A549 (cell line): Measurements from ENCODE around the gene SLCO3A1. TPM values are rescaled to one million over a fixed set of nuclear protein-coding genes. Genes with fewer than 3 reads are reported as not detected.

Source experiments
- ATAC-seq, 2 experiments: fragments of 200-7000 bp in 1 of 2; fragments of >200 bp in 1 of 2; cut with Nextera tagmentation in 1 of 2; cut with Tn5 transposase in 1 of 2; 3 replicates each; pipeline versions ENCODE4 v1.8.0 to v1.9.1; 2018 to 2020; ENCODE audit warnings: mild to moderate bottlenecking in 1 of 2, moderate library complexity in 1 of 2
- CTCF ChIA-PET: fragments of 300-600 bp; sonication (Branson Sonifier 250); formaldehyde crosslinking; extraction: SDS; loops from one replicate; lab custom pipeline; 2021; ENCODE audit warnings: antibody characterized with exemption, inconsistent platforms; lab: Yijun Ruan, JAX
- POLR2A ChIA-PET: fragments of 350-600 bp; formaldehyde crosslinking; extraction: SDS; loops from one replicate; lab custom pipeline; 2021; ENCODE audit warnings: antibody characterized with exemption, inconsistent platforms; lab: Yijun Ruan, JAX
- DNase-seq, 2 experiments: peaks; one replicate each; pipeline versions ENCODE4 v3.0.0 to v3.0.0-alpha.2; 2011 to 2016; ENCODE audit warnings: low read depth in 1 of 2, low spot score in 1 of 2
- FAIRE-seq: peaks from 2 replicates; lab custom pipeline; 2011; peaks lifted over from hg19 to GRCh38; lab: Jason Lieb, UNC
- H3K27ac ChIP-seq, 2 experiments: fragments of >200 bp; sonication (Bioruptor Twin); formaldehyde crosslinking; 3 replicates each; pipeline ENCODE4 v1.5.1; 2016 to 2017
- H3K4me1 ChIP-seq: fragments of >200 bp; sonication (Bioruptor Twin); formaldehyde crosslinking; 3 replicates; pipeline ENCODE4 v1.6.1; 2016
- H3K4me2 ChIP-seq: fragments of >200 bp; sonication (Bioruptor Twin); formaldehyde crosslinking; 3 replicates; pipeline ENCODE4 v1.6.1; 2016
- H3K4me3 ChIP-seq: fragments of >200 bp; sonication (Bioruptor Twin); formaldehyde crosslinking; 3 replicates; pipeline ENCODE4 v1.5.1; 2016
- H3K9me3 ChIP-seq: fragments of >200 bp; sonication (Bioruptor Twin); formaldehyde crosslinking; 3 replicates; pipeline ENCODE4 v1.6.1; 2016
- CBX2 ChIP-seq: fragments of 200-600 bp; sonication (generic); IDR thresholded peaks from 2 replicates; pipeline ENCODE4 v1.6.1; 2016; ENCODE audit warnings: low read depth, mild to moderate bottlenecking, borderline replicate concordance
- FOXS1 ChIP-seq: fragments of 250-450 bp; sonication (Bioruptor Pico); IDR thresholded peaks from 2 replicates; pipeline ENCODE4 v1.5.0; 2020; ENCODE audit warnings: mild to moderate bottlenecking, moderate library complexity
- GATA3 ChIP-seq: IDR thresholded peaks from 2 replicates; pipeline ENCODE4 v1.6.1; 2012; ENCODE audit warnings: borderline replicate concordance
- HDAC2 ChIP-seq: fragments of 200-600 bp; sonication (generic); IDR thresholded peaks from 2 replicates; pipeline ENCODE4 v1.6.1; 2016
- HES2 ChIP-seq: fragments of >200 bp; sonication (Bioruptor Twin); formaldehyde crosslinking; IDR thresholded peaks from 2 replicates; pipeline ENCODE4 v1.6.1; 2016
- JUN ChIP-seq, 2 experiments: fragments of >200 bp; sonication (Bioruptor Twin); formaldehyde crosslinking; IDR thresholded peaks; 2 replicates in 1 of 2; 3 replicates in 1 of 2; pipeline ENCODE4 v1.6.1; 2016 to 2017
- KDM5A ChIP-seq: fragments of 200-600 bp; sonication (generic); IDR thresholded peaks from 2 replicates; pipeline ENCODE4 v1.6.1; 2016; ENCODE audit warnings: antibody characterized with exemption, mild to moderate bottlenecking
- MAFK ChIP-seq: fragments of 450-650 bp; IDR thresholded peaks from 2 replicates; pipeline ENCODE4 v1.6.1; 2014; ENCODE audit not compliant: partially characterized antibody
- MAZ ChIP-seq: fragments of 150-350 bp; IDR thresholded peaks from 2 replicates; pipeline ENCODE4 v1.6.1; 2014; ENCODE audit warnings: antibody characterized with exemption, low read depth, low read length, borderline replicate concordance
- RARB ChIP-seq: fragments of 250-450 bp; sonication (Bioruptor Pico); IDR thresholded peaks from 2 replicates; pipeline ENCODE4 v1.8.0; 2021; ENCODE audit warnings: mild to moderate bottlenecking, moderate library complexity
- REST ChIP-seq: fragments of 200-600 bp; sonication (generic); IDR thresholded peaks from 2 replicates; pipeline ENCODE4 v1.6.1; 2016; ENCODE audit warnings: antibody characterized with exemption, mild to moderate bottlenecking, moderate library complexity
- RFX5 ChIP-seq: fragments of 450-650 bp; IDR thresholded peaks from 2 replicates; pipeline ENCODE4 v1.7.1; 2014; ENCODE audit warnings: antibody characterized with exemption, mild to moderate bottlenecking, moderate library complexity
- RNF2 ChIP-seq: fragments of 200-600 bp; sonication (generic); IDR thresholded peaks from 2 replicates; pipeline ENCODE4 v1.6.1; 2016; ENCODE audit warnings: low read depth, mild to moderate bottlenecking, antibody characterized with exemption, moderate library complexity, borderline replicate concordance
- SREBF2 ChIP-seq: fragments of 450-650 bp; IDR thresholded peaks from 2 replicates; pipeline ENCODE4 v1.6.1; 2014; ENCODE audit warnings: mild to moderate bottlenecking, moderate library complexity
- TP53 ChIP-seq: fragments of 250-450 bp; sonication (Bioruptor Pico); IDR thresholded peaks from 2 replicates; pipeline ENCODE4 v1.5.0; 2021; ENCODE audit warnings: mild to moderate bottlenecking, moderate library complexity
- USF2 ChIP-seq: fragments of 450-650 bp; IDR thresholded peaks from 2 replicates; pipeline ENCODE4 v1.6.1; 2014; ENCODE audit warnings: antibody characterized with exemption
- ZC3H11A ChIP-seq: fragments of 450-650 bp; IDR thresholded peaks from 2 replicates; pipeline ENCODE4 v1.6.1; 2014; ENCODE audit warnings: antibody characterized with exemption, mild to moderate bottlenecking
- WGBS: methylation state at CpG from one replicate; pipeline ENCODE4 v1.1.6; 2017; ENCODE audit errors: missing lambda C conversion rate; 5-methylcytosine and 5-hydroxymethylcytosine counted together
- polyA plus RNA-seq, 4 experiments: library from polyadenylated mRNA; depleted of rRNA in 3 of 4; stranded (reverse); fragments of >200 nt; fragmentation: RNase III in 1 of 4; extraction: RNeasy Plus Mini Kit Qiagen cat#74134 plus additional on column Dnase treatment in 1 of 4; gene quantifications; 2 replicates in 3 of 4; 3 replicates in 1 of 4; pipeline ENCODE4 v1.2.3, GENCODE V29; 2011 to 2017
- TF ChIP-seq, protein P1 (sequence below): fragments of 250-450 bp; sonication (Bioruptor Pico); IDR thresholded peaks from 2 replicates; pipeline ENCODE4 v1.5.0; 2021; ENCODE audit warnings: mild to moderate bottlenecking, moderate library complexity, borderline replicate concordance
- TF ChIP-seq, protein P2 (sequence below): fragments of >200 bp; sonication (Bioruptor Twin); formaldehyde crosslinking; IDR thresholded peaks from 3 replicates; pipeline ENCODE4 v1.6.1; 2016
- TF ChIP-seq, protein P3 (sequence below): IDR thresholded peaks from 2 replicates; pipeline ENCODE4 v1.6.1; 2012

The SLCO3A1 gene
- polyA plus RNA-seq, 2 of the 4 experiments (the other 2 are of a cell fraction) = 16.8 to 17.0 TPM

DNA sequence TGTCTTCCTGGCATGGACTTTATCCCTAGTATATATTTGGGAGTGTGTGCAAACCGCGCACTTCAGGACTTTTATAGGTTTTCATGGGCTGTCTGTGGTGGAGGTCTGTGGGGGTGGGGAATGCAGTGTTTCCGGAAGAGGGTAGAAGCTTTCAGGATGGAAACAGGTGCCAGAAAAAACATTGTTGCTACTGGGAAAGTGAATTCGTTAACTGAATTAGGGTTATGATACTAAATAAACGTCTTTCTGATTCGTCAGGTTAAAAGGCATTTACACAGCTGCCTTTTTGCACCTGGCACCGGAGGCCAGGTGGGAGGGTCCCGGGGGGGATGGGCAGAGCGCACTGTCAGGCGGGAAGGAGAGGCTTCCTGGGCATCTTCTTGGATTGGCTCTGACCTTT lies 62.1 kb downstream of the SLCO3A1 start:
- FAIRE-seq (no peak), ATAC-seq (no peak), DNase-seq (no peak)
- Histone ChIP-seq H3K9me3 (no peaks in the 10 kb centered on the region), H3K4me3 (no peak overlapping the region), H3K4me1 (no peaks in the 10 kb centered on the region), H3K27ac (no peak overlapping the region), H3K4me2 (no peak overlapping the region)
- POLR2A ChIA-PET = no interaction called here
- 78% methylated on average over 10 of the region's 10 CpGs for WGBS
- CTCF ChIA-PET = interaction anchor here (0.8 kb wide), 1 partner anchor 23 kb away, joined by 4 read pairs; no protein-coding TSS in a partner anchor
- TF ChIP-seq, protein P1, sequence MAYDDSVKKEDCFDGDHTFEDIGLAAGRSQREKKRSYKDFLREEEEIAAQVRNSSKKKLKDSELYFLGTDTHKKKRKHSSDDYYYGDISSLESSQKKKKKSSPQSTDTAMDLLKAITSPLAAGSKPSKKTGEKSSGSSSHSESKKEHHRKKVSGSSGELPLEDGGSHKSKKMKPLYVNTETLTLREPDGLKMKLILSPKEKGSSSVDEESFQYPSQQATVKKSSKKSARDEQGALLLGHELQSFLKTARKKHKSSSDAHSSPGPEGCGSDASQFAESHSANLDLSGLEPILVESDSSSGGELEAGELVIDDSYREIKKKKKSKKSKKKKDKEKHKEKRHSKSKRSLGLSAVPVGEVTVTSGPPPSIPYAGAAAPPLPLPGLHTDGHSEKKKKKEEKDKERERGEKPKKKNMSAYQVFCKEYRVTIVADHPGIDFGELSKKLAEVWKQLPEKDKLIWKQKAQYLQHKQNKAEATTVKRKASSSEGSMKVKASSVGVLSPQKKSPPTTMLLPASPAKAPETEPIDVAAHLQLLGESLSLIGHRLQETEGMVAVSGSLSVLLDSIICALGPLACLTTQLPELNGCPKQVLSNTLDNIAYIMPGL (CRISPR knock-in tag) = no peak
- TF ChIP-seq MAFK (no peak), FOXS1 (CRISPR knock-in tag) (no peak), MAZ (no peak), REST (no peak), CBX2 (no peak), USF2 (no peak), TP53 (no peak), RARB (no peak), HDAC2 (no peak), SREBF2 (no peak), RFX5 (no peak), JUN (IDR thresholded peaks at IDR 0.05) (no peak), KDM5A (no peak), HES2 (no peak), ZC3H11A (no peak)
- TF ChIP-seq, protein P2, sequence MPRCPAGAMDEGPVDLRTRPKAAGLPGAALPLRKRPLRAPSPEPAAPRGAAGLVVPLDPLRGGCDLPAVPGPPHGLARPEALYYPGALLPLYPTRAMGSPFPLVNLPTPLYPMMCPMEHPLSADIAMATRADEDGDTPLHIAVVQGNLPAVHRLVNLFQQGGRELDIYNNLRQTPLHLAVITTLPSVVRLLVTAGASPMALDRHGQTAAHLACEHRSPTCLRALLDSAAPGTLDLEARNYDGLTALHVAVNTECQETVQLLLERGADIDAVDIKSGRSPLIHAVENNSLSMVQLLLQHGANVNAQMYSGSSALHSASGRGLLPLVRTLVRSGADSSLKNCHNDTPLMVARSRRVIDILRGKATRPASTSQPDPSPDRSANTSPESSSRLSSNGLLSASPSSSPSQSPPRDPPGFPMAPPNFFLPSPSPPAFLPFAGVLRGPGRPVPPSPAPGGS = no peak
- TF ChIP-seq, protein P3, sequence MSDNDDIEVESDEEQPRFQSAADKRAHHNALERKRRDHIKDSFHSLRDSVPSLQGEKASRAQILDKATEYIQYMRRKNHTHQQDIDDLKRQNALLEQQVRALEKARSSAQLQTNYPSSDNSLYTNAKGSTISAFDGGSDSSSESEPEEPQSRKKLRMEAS = no peak
- TF ChIP-seq, all 56 proteins: peak for 0

GRCh38 chr15:91916051-91916450 lies 62.5 kb downstream of the SLCO3A1 start:
- FAIRE-seq (no peak), DNase-seq (no peak), ATAC-seq (no peak)
- POLR2A ChIA-PET = no interaction called here
- H3K4me3 ChIP-seq = no peak overlapping the region
- no peak overlapping the region for H3K27ac ChIP-seq
- H3K9me3 ChIP-seq = no peaks in the 10 kb centered on the region
- TF ChIP-seq RNF2 (no peak), HDAC2 (no peak), CBX2 (no peak), GATA3 (no peak)
- no peaks in the 10 kb centered on the region for H3K4me1 ChIP-seq
- WGBS = 97% methylated on average over 41 of the region's 48 CpGs
- CTCF ChIA-PET = interaction anchor here (0.8 to 1.7 kb wide), 2 partner anchors 10 to 22 kb away, joined by 4 read pairs; no protein-coding TSS in a partner anchor
- H3K4me2 ChIP-seq = no peak overlapping the region
